ENCODE data around the gene ADGRF3.

- TF ChIP-seq CTCF (conservative IDR thresholded peaks at IDR 0.05; ENCODE audit: low read depth, low read length) = no peak
- no peak for TF ChIP-seq EZH2 (IDR thresholded peaks at IDR 0.05; ENCODE audit: borderline replicate concordance, low read depth, low read length, poor library complexity, severe bottlenecking)
These were observed 43.7 kb downstream of the ADGRF3 start for GRCh38 chr2:26302846-26303245.
